HG02943 (cell line): Measurements from ENCODE around the gene SYNCRIP.
A peak's percentile ranks its signal among the peaks of the same experiment; 100 is the strongest.
"Not testable (repeated sequence)": the region's sequence is repeated elsewhere in the genome, so short reads cannot be mapped to it uniquely, and the experiment has no call there.

Experiments
- ATAC-seq: cut with Tn5 transposase; IDR thresholded peaks from one replicate; pipeline ENCODE4 v1.9.1; 2021; ENCODE audit warnings: mild to moderate bottlenecking, low read depth, moderate library complexity; ENCODE audit not compliant: unreplicated experiment

Gene SYNCRIP

DNA sequence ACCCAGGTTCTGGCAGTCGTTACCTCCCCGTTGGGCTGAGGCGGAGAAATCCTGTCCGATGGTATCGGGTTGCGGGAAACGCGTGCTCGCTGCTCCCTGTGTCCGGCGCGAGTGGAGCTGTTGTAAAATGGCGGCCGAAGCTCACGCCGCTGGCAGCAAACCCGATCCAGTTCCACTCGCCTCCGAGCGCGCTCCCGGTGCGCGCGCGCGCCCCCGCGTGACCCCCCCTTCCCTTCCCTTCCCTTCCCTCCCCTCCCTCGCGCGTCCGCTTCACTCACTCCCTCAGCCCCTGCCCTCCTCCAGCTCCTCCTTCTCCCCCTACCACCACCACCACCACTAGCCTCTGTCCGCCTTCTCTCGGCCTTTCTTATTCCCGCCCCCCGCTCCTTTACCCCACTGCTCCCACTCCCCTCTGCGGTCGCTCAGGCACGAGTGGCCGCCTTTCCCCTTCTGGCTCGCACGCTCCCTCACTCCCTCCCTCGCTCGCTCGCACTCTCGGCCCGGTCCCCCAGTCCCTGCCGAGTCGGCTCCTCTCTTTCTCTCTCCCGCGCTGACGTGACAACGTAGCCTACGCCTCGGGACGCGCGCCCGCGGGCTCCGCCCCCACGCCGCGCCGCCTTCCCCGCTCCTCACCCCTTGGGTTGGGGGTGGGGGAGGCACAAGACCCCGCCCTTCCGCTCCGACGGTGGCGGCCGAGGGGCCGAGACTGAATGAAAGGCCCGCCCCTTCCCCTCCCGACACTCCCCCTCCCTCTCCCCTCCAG lies at the start of gene SYNCRIP:
TSS of gene SYNCRIP (minus strand) at position 113 of the 763 bp plus-strand sequence. CDS start 1,447 bp downstream, outside the sequence.
- ATAC-seq = peak; percentile 72

DNA sequence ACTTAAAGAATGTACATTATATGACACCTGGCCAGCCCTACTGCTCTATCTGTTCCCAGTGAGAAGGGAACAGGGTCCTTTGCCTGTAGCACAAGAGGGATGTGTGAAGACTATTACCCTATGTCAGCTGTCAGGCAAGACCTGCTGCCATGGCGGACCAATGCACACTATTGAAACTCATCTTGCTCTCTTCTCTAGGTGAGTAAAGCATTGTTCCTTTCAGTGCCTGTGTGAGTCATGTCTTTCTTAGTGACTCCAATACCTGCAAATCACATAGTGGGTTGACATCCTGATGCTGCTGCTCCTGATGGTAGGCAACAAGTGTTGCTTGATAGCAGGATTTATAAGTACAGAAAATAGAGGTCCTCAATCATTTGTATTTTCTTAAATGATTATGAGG lies 48.8 kb upstream of the SYNCRIP start:
- no peak for ATAC-seq

DNA sequence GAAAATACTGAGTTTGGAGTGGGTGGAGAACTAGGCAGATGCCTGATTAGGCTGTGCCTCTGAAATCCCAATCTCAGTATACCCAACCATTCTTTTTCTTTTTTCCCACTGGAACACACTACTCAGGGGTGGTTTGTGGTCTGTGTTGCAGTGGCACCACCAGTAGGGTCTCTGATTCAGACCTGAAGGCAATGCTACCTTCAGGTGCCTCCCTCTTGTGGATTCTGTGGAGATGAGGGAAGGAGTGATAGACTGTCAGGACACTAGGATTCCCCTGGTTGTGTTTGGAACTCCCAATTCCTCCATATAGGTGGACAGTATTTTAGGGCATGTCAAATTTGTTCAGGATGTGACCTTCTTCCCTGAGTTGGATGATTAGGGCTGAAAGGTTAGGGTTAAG lies 47.4 kb upstream of the SYNCRIP start:
- ATAC-seq = no peak

DNA sequence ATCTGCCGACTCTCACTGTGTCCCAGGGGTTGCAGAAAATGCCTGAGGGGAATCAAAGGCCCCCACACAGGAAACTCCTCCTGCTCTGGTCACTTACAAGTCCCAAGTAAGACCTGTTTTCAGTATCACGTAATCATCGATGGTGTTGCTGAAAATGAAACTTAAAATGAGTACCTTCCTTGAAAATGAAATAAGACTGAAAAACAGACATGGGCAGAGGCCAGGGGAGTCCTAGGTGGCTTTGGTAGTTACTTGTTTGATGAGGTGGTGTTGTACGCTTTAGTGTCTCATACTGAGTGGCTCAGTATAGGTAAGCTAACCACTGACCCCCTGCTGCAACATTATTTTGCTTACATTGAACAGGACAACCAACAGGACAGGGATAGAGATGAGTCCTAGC lies 43.0 kb upstream of the SYNCRIP start:
- peak; percentile 89 for ATAC-seq

DNA sequence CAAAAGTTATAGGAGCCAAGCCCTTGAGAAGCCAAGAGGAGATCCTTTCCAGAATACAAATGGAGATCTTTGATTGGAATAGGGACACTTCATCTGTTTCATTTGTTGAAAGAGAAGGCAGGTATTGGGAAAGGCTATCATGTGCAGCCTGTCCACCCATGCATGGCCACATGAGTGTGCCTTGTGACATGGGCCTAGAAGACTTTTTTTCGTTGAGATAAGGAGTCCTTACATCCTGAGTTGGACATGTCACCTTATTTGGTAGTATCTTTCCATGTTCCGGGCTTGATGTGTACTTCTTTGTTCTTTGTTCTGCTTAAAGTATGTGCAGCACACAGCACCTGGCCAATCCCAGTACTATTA lies 42.1 kb upstream of the SYNCRIP start:
- ATAC-seq = no peak

DNA sequence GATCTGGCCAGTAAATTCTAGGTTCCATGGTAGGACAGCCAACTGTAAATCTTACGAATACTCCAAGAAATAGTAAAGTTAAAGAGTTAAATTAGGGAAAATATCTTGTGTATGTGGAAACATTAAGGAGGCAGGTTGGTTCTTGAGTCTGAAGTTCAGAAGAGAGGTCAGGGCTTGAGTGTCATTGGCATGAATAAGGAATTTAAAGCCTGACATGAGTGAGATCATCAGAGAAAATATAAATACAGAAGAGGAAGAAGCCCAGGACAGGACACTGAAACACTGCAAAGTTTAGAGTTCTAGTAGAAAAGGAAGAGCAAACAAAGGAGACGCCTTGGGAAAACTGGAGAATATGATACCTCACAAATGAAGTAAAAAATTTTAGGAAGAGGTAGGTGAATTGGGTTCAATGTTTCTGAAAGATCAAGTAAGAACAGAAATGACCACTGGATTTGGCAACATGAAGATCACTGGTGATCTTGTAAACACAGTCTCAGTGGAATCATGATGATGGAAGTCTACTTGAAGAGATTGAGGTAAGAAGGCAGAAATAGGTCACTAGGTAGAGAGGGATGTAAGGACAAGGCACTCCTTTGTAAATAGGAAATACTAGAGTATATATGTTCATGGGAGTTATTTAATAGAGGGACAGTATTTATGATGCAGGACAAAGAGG lies 41.6 kb upstream of the SYNCRIP start:
- ATAC-seq = no peak

DNA sequence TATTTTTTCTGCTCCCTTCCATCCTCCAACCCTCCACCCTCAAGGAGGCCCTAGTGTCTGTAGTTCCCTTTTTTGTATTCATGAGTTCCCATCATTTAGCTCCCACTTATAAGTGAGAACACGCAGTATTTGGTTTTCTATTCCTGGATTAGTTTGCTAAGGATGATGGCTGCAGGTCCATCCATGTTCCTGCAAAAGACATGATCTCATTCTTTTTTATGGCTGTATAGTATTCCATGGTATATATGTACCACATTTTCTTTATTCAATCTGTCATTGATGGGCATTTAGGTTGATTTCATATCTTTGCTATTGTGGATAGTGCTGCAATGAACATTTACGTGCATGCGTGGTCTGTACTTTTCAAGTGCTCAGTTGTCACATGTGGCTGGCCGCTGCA lies 39.2 kb upstream of the SYNCRIP start:
- ATAC-seq = not testable (repeated sequence)

DNA sequence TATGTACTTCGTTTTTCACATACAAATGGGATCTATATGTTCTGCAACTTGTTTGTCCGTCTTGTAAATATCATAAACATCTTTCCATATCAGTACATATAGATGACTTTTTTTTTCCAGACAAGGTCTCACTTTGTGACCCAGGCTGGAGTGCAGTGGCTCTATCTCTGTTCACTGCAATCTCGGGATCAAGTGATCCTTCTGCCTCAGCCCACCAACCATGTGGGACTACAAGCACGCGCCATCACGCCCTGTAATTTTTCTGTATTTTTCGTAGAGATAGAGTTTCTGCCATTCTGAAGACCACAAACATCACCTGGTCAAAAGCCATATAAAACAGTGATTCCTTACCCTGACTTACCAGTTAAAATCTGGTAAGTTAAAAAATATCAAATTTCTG lies 37.7 kb upstream of the SYNCRIP start:
- ATAC-seq = no peak

DNA sequence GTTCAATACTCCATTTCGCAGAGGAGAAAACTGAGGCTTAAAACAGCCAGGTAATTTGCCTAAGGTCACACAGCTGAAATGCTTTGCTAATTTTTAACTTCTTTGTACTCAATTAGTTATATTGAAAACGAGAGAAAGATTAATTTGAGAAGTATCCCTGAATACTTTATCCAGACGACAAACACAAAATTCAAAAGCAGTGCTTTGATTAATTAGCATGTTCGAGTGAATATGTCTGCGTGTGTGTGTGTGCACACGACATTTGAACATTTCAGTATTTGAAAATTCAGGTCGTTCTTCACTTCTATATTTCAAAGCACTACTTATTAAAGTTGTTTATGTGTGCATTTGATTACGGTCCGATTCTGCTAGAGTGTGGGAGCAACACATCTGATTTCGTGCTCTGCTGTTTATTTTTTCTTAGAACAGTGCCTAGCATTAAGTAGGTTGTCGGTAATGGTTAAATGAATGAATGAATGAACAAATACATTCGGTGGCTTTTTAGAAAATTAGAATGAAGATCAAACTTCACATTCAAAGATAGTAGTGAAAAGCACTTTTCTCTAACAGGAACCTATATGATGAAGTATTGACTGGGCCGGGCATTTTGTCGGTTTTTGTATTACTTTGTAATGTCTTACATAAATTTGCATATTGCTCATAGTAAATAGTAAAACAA lies 36.9 kb upstream of the SYNCRIP start:
- ATAC-seq = no peak

DNA sequence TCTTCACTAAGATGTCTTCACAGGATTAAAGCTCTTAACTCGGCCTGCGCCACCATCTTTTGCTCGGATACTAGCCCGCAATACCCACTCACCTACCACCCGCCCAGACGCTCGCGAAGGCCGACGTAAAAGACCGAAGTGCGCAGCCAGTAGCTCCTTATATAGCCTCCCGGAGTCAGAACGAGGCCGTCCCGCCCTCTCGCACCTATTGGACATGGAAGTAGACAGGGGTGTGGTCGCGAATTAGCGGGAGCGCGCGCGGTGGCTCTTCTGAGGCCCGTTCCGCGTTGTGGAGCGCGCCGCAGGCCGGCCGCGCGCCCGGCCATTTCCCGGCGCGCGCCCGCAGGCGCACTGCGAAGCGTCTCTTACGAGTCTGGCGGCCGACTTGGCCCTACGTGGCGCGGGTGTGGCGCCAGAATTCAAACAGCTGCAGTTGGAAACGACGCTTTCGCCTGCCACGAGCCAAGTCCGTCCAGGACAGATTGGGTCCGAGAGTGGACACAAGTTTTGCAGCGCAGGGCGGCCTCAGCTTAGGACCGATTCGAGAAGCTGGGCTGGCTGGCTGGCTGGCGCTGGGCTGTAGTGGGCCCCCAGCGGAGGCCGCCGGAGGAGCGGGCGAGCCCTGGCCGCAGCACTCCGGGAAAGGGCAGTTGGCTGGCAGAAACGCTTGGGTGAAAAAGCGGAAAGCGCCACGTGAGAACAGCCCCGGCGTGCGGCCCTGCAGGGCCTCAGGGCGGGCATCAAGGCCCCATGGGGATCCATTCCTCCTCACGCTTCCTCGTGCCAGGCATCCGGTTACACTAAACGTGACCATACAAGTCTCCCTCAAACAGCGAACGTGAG lies 36.1 kb upstream of the SYNCRIP start:
- ATAC-seq = peak; percentile 72

DNA sequence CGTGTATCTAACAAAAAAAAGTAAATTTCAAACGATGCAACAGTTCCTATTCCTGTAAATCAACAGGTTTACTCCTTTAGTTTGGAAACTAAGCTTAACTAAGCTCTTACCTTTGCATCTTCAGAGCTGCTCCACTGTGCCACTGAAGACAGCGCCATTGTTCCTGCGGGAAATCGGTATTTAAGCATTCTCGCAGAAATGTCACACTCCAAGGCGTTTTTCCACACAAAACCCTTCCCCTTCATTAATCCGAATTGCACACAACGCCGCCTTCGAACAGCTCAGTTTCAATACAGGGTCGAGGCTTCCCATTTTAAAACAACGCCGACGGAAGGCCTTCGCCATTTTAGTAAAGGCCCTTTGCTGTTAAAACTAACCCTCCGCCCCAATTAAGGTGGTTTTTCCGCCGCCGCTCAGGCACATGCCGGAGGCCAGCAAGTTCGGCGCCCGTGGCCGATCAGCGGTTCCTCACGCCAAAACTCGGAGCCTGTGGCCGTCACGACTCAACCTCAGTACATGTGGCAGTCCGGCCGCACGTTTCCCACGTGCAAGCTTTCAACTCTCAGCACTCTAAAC lies 35.4 kb upstream of the SYNCRIP start:
- ATAC-seq = peak; percentile 11

DNA sequence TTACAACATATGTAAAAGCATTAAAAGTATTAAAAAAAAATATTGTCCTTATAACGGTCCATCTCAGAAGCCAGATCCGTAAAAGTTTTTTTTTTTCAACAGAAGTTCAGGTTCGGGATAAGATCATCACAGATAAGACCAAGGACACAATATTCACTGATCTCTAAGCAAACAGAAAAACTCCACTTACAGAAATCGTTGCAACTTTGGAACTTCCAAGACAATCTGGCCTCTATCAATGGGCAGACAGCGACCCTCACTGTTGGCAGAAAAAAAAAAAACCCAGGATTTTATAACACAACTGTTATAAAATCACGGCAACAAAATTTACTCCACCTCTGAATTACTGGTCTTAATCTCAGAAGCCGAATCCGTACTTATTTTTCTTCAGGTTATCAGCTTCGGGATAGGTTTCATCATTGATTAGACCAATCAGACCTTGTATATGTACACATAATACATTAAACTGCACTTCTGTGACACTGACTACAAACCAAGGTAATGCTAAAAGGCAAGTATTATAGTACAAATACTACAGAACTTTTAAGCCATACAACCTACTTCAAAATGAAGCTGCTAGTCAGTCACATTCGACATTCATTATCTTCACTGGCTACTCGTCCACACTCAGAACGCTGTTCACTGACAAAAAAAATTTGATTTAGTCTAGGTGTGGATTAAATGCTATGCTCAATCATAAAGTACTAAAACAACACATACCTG lies 34.7 kb upstream of the SYNCRIP start:
- no peak for ATAC-seq

DNA sequence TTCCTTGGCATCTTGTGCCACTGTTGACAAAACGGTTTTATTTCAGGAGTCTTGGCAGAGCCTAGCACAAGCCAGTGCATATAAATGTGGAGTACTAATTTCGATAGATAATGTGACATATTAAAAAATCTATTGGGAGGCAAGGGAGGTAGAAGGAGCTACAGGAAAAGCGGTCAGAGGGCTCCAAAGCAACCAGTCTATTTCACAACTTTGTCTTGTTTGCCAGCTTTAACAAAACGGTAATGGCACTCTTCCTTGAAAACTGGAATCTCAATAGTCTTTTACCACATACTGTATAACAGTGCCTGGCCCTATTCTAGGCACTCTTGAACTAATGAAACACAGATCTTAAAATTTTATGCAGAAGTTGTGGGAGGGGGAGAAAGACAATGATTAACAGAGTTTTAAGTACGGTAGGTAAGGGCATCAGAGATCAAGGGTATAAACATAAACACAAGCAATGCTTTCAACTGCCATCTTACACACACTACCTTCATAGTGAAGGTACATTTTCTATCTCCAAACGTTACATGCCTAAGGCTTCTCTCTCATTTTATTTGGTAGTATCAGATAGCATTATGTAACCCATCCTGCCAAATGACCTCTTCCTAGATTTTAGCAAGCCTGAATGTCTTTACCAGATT lies 33.5 kb upstream of the SYNCRIP start:
- ATAC-seq = no peak

DNA sequence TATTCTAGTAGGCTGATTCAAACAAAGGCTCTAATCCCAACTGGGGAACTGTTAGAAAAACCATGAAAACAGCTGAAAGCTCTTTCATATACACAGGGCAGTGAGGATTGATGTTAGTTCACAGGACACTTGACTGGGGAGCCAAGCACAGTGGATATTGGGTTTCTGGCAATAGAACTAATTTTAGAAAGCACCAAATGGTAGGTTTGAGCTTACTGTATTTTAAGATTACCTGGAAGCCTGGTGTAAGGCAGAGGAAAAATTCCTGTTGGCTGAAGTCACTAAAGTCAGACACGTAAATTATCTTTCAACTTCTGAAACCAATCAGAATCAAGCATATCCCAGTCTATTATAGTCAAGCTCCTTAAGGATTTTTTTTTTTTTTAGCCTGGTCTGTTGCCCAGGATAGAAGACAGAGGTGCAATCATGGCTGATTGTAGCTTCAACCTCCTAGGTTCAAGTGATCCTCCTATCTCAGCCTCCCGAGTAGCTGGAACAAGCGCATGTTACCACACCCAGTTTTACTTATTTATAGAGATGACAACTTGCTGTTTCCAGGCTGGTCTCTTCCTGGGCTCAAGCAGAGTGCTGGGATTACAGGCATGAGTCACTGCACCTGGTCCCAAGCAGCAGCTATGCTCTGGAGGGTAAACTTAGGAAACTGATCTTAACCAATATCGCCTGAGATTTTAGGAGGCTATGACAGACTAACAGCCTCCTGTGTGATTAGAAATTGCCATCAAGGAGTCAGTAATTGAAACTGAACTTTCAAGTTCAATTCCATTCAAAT lies 32.5 kb upstream of the SYNCRIP start:
- ATAC-seq = no peak

DNA sequence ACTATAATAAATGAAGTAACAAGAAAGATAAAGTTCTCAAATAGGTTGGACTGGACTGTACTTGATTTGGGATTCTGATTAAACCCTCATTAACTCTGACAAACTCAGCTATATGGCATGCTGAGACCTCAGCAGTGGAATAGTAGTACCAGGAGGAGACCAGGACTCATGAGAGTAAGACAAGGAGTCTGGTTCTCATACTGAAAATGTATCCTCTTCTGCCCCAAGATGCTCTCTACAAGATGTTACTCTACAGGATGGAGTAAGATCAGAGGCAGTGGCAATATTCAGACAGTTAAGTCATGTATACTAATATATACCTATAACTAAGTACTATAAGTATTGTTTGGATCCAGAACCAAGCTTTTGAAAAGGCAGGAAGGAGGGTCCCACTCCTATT lies 31.9 kb upstream of the SYNCRIP start:
- ATAC-seq = no peak

DNA sequence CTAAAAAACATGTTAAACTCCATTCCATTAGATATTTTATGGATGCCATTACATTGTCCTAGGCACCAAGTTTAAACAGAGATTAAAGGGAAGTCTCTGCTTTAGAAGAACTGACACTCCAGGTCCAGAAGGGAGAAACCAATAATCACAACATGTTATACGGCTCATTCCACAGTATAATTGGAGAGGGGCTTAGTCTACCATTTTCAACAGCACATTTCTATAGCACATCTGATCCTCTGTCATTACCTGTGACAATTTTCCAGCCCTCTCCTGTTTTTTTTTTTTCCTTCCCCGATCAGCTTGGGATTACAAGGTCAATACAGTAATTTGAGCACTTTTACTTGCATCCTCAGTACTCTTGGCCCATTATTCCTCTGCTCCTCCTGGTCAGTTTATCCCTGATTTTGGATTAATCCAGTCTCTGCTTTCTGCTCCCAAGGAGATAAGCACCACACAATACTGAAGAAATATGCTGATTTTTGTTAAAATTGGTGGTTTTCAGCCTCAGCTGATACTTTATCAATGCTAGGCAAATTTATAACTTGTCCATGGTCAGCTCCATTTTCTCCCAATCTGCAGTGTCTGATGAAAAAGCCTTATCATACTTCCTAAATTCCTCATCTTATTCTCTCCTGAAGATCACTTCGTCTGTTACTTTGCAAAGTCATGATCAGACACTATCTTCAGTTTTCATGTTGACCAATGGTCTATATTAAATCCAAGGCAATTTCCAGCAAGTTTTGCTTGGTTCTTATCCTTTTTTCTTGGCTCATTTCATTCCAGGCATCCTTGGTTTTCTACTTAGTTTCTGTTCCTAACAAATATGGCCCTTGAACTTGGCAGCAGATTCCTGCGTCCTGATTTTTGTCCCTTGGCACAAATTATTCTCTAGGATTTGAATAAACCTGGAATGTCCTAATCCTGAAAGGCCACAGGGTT lies 30.8 kb upstream of the SYNCRIP start:
- ATAC-seq = no peak

DNA sequence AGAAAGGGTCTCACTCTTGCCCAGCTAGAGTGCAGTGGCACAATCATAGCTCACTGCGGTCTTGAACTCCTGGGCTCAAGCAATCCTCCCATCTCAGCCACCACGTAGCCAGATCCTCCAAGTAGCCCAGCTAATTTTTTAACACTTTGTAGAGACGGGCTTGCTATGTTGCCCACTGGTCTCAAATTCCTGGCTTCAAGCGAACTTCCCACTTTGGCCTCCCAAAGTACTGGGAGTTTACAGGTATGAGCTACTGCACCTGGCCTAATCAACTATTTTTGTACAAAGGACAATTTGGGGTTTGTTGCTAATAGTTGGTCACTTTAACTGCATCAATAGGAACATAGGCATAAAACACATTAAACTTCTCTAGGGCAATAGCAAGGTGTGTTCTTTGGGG lies 29.9 kb upstream of the SYNCRIP start:
- ATAC-seq = no peak
